Immature natural killer cell (primary cell): ENCODE data around the gene CLSTN1. TPM values are rescaled to one million over a fixed set of nuclear protein-coding genes. Genes with fewer than 3 reads are reported as not detected.

ENCODE experiments used
- DNase-seq, 3 donors: peaks; one replicate each; pipeline ENCODE4 v3.0.0; 2022; ENCODE audit warnings: mixed read lengths in 1 of 3
- H3K27ac Mint-ChIP-seq, 6 donors: one replicate each; pipeline ENCODE4 v1.8.0; 2020; ENCODE audit warnings: mixed read lengths in 6 of 6, mild to moderate bottlenecking in 5 of 6, inconsistent platforms in 4 of 6, moderate library complexity in 3 of 6
- H3K27me3 Mint-ChIP-seq, 3 donors: one replicate each; pipeline ENCODE4 v1.8.0; 2020 to 2021; ENCODE audit warnings: low read depth in 3 of 3, mild to moderate bottlenecking in 3 of 3, mixed read lengths in 3 of 3, moderate library complexity in 3 of 3, inconsistent platforms in 1 of 3
- H3K36me3 Mint-ChIP-seq, 3 donors: one replicate each; pipeline ENCODE4 v1.8.0; 2020; ENCODE audit warnings: mixed read lengths in 3 of 3, inconsistent platforms in 2 of 3, mild to moderate bottlenecking in 2 of 3
- H3K4me1 Mint-ChIP-seq, 2 donors: one replicate each; pipeline ENCODE4 v1.8.0; 2020; ENCODE audit warnings: inconsistent platforms in 2 of 2, mild to moderate bottlenecking in 2 of 2, mixed read lengths in 2 of 2, moderate library complexity in 1 of 2
- H3K4me3 Mint-ChIP-seq, 5 donors: one replicate each; pipeline ENCODE4 v1.8.0; 2020; ENCODE audit warnings: mild to moderate bottlenecking in 5 of 5, mixed read lengths in 5 of 5, inconsistent platforms in 3 of 5, moderate library complexity in 3 of 5
- H3K9me3 Mint-ChIP-seq, 6 donors: one replicate each; pipeline ENCODE4 v1.8.0; 2020; ENCODE audit warnings: mild to moderate bottlenecking in 6 of 6, mixed read lengths in 6 of 6, inconsistent platforms in 4 of 6, moderate library complexity in 3 of 6
- polyA plus RNA-seq, 3 donors: library from polyadenylated mRNA; unstranded; fragments of 300-500 nt; fragmentation: Illumina TruSeq; gene quantifications; one replicate each; pipeline ENCODE4 v1.2.3, GENCODE V29; 2021

The CLSTN1 gene
- polyA plus RNA-seq, 3 donors from 2014 or later, result 7.4 to 35.7 (median 11.0) TPM

DNA sequence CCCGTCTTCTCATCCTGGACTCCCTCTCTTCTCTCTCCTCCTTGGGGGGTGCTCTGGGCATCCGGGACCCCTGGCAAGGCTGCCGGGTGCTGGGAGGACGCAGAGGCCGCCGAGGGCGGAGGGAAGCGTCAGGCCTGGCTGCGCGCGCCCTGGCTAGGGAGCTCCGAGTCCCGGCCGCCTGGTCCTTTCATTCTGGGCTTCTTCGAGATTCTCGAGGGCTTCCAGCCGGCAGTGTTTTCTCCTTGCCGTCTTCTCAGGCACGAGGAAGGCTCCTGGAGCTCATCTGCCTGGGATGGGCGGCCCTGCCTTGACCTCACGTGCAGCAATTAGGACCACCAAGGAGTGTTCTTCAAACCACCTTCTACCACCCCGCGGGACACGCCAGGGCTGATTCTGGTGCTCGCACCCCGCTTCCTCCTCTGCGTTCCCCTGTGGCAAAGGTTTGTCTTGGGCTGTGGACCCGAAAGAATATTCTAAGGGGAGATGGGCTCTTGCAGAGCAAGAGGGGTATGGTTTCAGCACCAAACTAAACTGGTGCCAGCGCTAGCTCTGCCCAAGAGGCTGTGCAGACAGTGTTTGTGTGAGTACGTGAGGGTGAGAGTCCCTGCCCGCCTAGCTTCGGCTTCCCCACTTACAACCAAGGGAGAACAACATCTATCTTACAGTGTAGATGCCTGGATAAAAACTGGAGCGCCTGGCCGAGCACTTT lies 135.7 kb downstream of the CLSTN1 start:
- peaks cover 0 to 6% (median 4%) of the 10 kb centered on the region in 3 donors for H3K36me3 Mint-ChIP-seq
- H3K4me1 Mint-ChIP-seq, result peaks cover 77 to 82% of the 10 kb centered on the region in 2 donors
- peak overlapping the region; percentile 84 to 95 (median 88) for H3K27ac Mint-ChIP-seq
- peak in 1 of 3 donors; percentile 27 for DNase-seq
- peaks cover 2 to 10% (median 2%) of the 10 kb centered on the region in 3 donors for H3K27me3 Mint-ChIP-seq
- H3K9me3 Mint-ChIP-seq, result no peaks in the 10 kb centered on the region
- H3K4me3 Mint-ChIP-seq, result peak overlapping the region; percentile 80 to 96 (median 83)

DNA sequence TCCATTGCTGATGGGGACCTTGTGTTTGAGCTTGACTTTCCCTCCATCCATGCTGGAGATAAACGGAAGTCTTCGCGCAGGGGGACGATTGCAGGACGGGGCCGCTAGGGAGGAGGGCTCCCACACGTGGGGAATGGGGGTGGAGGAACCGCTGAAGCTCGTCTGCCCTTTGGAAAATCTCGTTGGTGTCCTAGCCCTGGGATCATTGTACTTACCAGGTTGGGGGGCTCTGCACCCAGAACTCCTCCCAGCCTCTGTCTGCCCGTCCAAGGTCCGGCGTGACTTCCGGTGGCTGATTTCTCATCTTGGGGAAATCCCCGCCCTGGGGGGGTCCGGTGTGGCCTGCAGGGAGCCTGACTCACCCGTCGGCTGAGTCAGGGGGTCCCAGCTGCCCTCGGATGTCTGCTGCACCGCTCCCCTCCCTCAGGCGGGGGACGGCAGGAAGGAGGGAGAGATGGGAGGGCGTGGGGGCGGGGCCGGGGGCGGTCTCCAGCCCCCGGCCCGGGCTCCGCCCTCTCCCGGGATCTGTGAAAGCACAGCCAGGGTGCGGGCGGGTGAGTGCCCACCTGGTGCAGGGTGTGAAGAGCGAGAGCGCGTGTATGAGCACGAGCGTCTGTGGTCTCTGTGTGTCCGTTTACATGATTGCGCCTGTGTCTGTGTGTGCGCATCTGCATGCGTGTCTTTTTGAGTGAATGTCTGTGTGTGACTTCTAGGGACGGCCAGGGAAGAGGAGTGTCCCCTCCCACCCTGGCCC lies 136.5 kb downstream of the CLSTN1 start:
- H3K9me3 Mint-ChIP-seq, result no peaks in the 10 kb centered on the region
- H3K27me3 Mint-ChIP-seq, result peaks cover 2 to 10% (median 2%) of the 10 kb centered on the region in 3 donors
- H3K4me3 Mint-ChIP-seq, result peak overlapping the region; percentile 80 to 96 (median 83)
- peaks cover 75 to 77% of the 10 kb centered on the region in 2 donors for H3K4me1 Mint-ChIP-seq
- peaks cover 0 to 6% (median 4%) of the 10 kb centered on the region in 3 donors for H3K36me3 Mint-ChIP-seq
- H3K27ac Mint-ChIP-seq, result peak overlapping the region; percentile 84 to 95 (median 90)
- peak; percentile 75 to 84 (median 76) for DNase-seq

- Mint-ChIP-seq H3K27ac (peak overlapping the region; percentile 27 to 95 (median 88)), H3K4me1 (peaks cover 70 to 71% of the 10 kb centered on the region in 2 donors), H3K9me3 (no peaks in the 10 kb centered on the region), H3K36me3 (peaks cover 0 to 3% (median 0%) of the 10 kb centered on the region in 3 donors), H3K27me3 (peaks cover 0 to 4% (median 3%) of the 10 kb centered on the region in 3 donors), H3K4me3 (peak overlapping the region in 1 of 5 donors; percentile 17)
- DNase-seq, result no peak
Observed at GRCh38 chr1:9684801-9685200, 139.0 kb downstream of the CLSTN1 start.

DNA sequence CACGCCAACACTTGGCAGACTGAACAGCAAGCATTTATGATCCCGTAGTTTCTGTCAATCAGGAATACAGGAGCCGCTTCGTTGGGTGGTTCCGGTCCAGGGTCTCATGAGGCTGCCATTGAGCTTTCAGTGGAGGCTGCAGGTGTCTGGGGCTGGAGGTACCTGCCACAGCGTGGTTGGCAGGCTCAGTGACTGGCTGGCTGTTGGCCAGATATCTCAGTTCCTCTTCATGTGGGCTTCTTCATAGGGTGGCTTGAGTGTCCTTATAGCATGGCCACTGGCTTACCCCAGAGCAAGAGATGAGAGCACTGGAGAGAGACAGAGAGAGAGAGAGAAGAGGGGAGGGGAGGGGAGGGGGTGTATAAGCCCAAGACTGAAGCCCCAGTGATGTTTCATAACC lies 142.9 kb downstream of the CLSTN1 start:
- Mint-ChIP-seq H3K27me3 (peaks cover 0 to 4% (median 1%) of the 10 kb centered on the region in 3 donors), H3K27ac (peak overlapping the region; percentile 43 to 90 (median 55)), H3K4me1 (peaks cover 73 to 77% of the 10 kb centered on the region in 2 donors), H3K9me3 (no peaks in the 10 kb centered on the region), H3K36me3 (peaks cover 3 to 9% (median 3%) of the 10 kb centered on the region in 3 donors), H3K4me3 (peak overlapping the region in 1 of 5 donors; percentile 4)
- DNase-seq, result no peak

GRCh38 chr1:9680091-9680490 lies 143.7 kb downstream of the CLSTN1 start:
- DNase-seq, result no peak
- H3K27ac Mint-ChIP-seq, result peak overlapping the region in 4 of 6 donors; percentile 51 to 82 (median 67)
- H3K4me1 Mint-ChIP-seq, result peaks cover 70 to 72% of the 10 kb centered on the region in 2 donors
- H3K36me3 Mint-ChIP-seq, result peaks cover 3 to 9% (median 3%) of the 10 kb centered on the region in 3 donors
- H3K27me3 Mint-ChIP-seq, result peaks cover 0 to 4% (median 1%) of the 10 kb centered on the region in 3 donors
- peak overlapping the region in 2 of 5 donors; percentile 34 to 57 for H3K4me3 Mint-ChIP-seq
- no peaks in the 10 kb centered on the region for H3K9me3 Mint-ChIP-seq

Other genes starting within 250 kb of the CLSTN1 start
- gene TMEM201, start 235.1 kb downstream of the CLSTN1 start, polyA plus RNA-seq, result 1 to 10 TPM; 1.1 to 2.3 (median 1.3) TPM
- gene PIK3CD, start 172.2 kb downstream of the CLSTN1 start, polyA plus RNA-seq, result 100 to 1,000 TPM in 1 of 3 donors, 10 to 100 TPM in 2; 43.4 to 133 (median 49.0) TPM
- 10 to 100 TPM; 41.0 to 51.5 (median 45.5) TPM for gene CTNNBIP1, start 86.3 kb upstream of the CLSTN1 start, polyA plus RNA-seq
- gene LZIC, start 119.4 kb upstream of the CLSTN1 start, polyA plus RNA-seq, result 10 to 100 TPM; 32.3 to 44.9 (median 36.2) TPM
- gene NMNAT1, start 119.5 kb upstream of the CLSTN1 start, polyA plus RNA-seq, result 1 to 10 TPM; 1.4 to 10.0 (median 7.1) TPM
- gene RBP7, start 173.3 kb upstream of the CLSTN1 start, polyA plus RNA-seq, result under 1 TPM in 1 of 3 donors, not detected in 2; 0.38 TPM
- gene UBE4B, start 209.0 kb upstream of the CLSTN1 start, polyA plus RNA-seq, result 10 to 100 TPM in 1 of 3 donors, 1 to 10 TPM in 2; 3.7 to 10.3 (median 7.6) TPM